ENCODE results near the gene BST1.

Gene BST1

GRCh38 chr4:15702941-15703403, at the start of gene BST1:
BST1 (plus strand) TSS chr4:15703065; CDS start chr4:15703145, 80 bp downstream.
- no peak within 1 kb of the TSS for H3K27ac ChIP-seq (ENCODE audit: low read depth, low read length)
- no peaks in the 10 kb centered on the region for H3K36me3 ChIP-seq (ENCODE audit: control insufficient read depth, insufficient read depth, low read length)
- peak within 1 kb of the TSS; percentile 64 for H3K4me3 ChIP-seq (ENCODE audit: low read length)
- H3K27me3 ChIP-seq (ENCODE audit: control insufficient read depth, insufficient read depth, low read length): no peaks in the 10 kb centered on the region
- H3K9ac ChIP-seq (ENCODE audit: low read length): no peak within 1 kb of the TSS
- H3K4me1 ChIP-seq (ENCODE audit: control insufficient read depth, insufficient read depth, low read length): no peaks in the 10 kb centered on the region

DNA sequence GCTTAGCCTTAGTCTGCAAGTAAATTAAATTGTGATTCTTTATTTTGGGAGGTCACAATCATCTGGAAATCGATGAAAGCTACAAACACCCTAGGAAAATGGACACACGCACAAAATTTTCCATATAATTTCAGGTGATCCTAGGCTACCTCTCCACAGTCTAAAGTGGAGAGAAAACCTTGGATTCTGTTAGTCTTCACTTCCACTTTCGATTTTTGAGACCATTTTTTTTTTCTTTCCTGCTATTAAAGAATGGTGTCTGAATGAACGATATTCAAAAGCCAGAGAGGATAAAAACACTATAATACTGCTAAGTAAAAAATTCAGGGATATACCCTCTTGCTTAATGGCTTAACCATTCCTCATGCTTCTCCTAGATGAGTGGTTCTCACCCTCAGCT, 49.4 kb upstream of the BST1 start:
- H3K27ac ChIP-seq (ENCODE audit: low read depth, low read length): peak overlapping the region; percentile 100
- no peaks in the 10 kb centered on the region for H3K36me3 ChIP-seq (ENCODE audit: control insufficient read depth, insufficient read depth, low read length)
- peak overlapping the region; percentile 94 for H3K4me3 ChIP-seq (ENCODE audit: low read length)
- H3K9ac ChIP-seq (ENCODE audit: low read length): no peak overlapping the region
- peaks cover 34% of the 10 kb centered on the region for H3K4me1 ChIP-seq (ENCODE audit: control insufficient read depth, insufficient read depth, low read length)
- H3K27me3 ChIP-seq (ENCODE audit: control insufficient read depth, insufficient read depth, low read length): no peaks in the 10 kb centered on the region

GRCh38 chr4:15653864-15654592, 48.8 kb upstream of the BST1 start:
- Histone ChIP-seq H3K27ac (ENCODE audit: low read depth, low read length) (peak overlapping the region; percentile 100), H3K4me3 (ENCODE audit: low read length) (peak overlapping the region; percentile 94), H3K4me1 (ENCODE audit: control insufficient read depth, insufficient read depth, low read length) (peaks cover 33% of the 10 kb centered on the region), H3K36me3 (ENCODE audit: control insufficient read depth, insufficient read depth, low read length) (no peaks in the 10 kb centered on the region), H3K27me3 (ENCODE audit: control insufficient read depth, insufficient read depth, low read length) (no peaks in the 10 kb centered on the region), H3K9ac (ENCODE audit: low read length) (peak overlapping the region; percentile 73)

DNA sequence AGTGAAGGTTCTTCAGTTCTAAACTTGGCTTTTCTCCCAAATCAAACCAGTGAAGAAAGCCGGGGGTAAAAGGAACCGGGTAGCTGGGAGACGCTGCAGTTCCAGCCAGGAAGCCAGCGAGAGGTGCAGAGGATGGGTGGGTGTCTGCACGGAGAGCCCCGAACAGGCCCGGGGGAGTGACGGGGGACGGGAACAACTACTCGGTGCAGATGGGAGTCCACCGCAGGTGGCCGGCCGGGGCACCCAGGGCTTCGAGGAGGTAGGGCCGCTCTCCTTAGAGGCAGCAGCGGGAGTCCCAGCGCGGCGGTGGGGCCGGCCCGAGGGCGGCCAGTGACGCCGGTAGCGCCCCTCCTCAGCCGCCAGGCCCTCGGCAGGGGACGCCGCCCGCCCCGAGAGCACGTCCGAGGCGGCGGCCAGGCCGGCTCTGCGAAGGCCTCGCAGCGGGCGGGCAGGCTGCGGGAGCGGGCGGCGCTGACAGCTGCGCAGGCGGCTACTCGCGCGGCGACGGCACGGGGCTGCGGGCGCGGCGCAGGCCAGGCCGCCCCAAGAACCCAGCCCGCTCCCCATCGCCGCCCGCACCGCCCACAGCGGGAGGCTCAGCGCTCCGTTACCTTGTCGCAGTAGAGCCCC, 48.2 kb upstream of the BST1 start:
- peaks cover 30% of the 10 kb centered on the region for H3K4me1 ChIP-seq (ENCODE audit: control insufficient read depth, insufficient read depth, low read length)
- no peaks in the 10 kb centered on the region for H3K36me3 ChIP-seq (ENCODE audit: control insufficient read depth, insufficient read depth, low read length)
- no peaks in the 10 kb centered on the region for H3K27me3 ChIP-seq (ENCODE audit: control insufficient read depth, insufficient read depth, low read length)
- peak overlapping the region; percentile 73 for H3K9ac ChIP-seq (ENCODE audit: low read length)
- peak overlapping the region; percentile 94 for H3K4me3 ChIP-seq (ENCODE audit: low read length)
- H3K27ac ChIP-seq (ENCODE audit: low read depth, low read length): peak overlapping the region; percentile 100

DNA sequence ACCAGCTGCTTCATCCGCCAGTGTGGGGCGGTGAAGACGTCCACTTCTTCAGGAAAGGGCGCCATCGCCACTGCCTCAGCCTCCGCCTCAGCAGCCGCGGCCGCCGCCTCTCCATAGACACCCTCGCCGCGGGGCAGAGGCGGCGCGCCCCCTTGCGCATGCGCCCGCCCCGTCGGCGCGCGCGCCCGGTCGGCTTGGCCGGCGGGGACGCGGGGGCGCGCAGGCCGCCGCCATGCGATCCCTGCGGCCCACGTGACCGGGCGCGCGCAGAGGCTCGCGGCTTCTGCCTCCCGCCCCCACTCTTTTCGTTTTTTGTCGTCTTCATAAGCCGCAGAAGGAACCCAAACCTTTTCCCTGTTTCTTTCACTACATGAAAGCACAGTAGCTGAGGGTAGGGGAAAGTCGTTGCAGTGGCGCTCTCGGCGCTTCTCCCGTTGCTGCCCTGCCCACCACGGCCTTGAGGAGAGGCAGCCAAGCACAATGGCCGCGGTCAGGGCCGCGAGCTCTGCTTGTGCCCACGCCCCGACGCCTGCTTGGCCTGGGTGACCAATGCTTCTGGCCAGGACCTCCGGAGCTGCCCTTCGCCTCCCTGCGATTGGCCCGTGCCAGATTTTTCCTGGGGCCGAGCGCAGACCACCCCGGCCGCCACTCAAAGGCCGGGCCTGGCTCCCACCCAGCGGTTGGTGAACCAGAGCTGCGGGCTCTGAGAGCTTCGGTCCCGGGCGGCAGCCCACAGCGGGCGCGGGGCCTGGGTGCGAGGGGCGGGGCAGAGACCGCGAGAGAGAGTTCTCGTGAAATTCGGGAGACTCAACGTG, 47.4 kb upstream of the BST1 start, which contains the start of gene FBXL5:
FBXL5 (minus strand) TSS at position 135 of the 815 bp plus-strand sequence; CDS start at position 65, 70 bp downstream.
- Histone ChIP-seq H3K27me3 (ENCODE audit: control insufficient read depth, insufficient read depth, low read length) (no peaks in the 10 kb centered on the region), H3K9ac (ENCODE audit: low read length) (peak within 1 kb of the TSS; percentile 99), H3K4me1 (ENCODE audit: control insufficient read depth, insufficient read depth, low read length) (peaks cover 24% of the 10 kb centered on the region), H3K4me3 (ENCODE audit: low read length) (peak within 1 kb of the TSS; percentile 97), H3K27ac (ENCODE audit: low read depth, low read length) (peak within 1 kb of the TSS; percentile 100), H3K36me3 (ENCODE audit: control insufficient read depth, insufficient read depth, low read length) (no peaks in the 10 kb centered on the region)

GRCh38 chr4:15656038-15656470, 46.8 kb upstream of the BST1 start:
- no peak overlapping the region for H3K9ac ChIP-seq (ENCODE audit: low read length)
- H3K36me3 ChIP-seq (ENCODE audit: control insufficient read depth, insufficient read depth, low read length): no peaks in the 10 kb centered on the region
- H3K4me3 ChIP-seq (ENCODE audit: low read length): peak overlapping the region; percentile 97
- H3K27me3 ChIP-seq (ENCODE audit: control insufficient read depth, insufficient read depth, low read length): no peaks in the 10 kb centered on the region
- H3K4me1 ChIP-seq (ENCODE audit: control insufficient read depth, insufficient read depth, low read length): peaks cover 24% of the 10 kb centered on the region
- peak overlapping the region; percentile 100 for H3K27ac ChIP-seq (ENCODE audit: low read depth, low read length)

DNA sequence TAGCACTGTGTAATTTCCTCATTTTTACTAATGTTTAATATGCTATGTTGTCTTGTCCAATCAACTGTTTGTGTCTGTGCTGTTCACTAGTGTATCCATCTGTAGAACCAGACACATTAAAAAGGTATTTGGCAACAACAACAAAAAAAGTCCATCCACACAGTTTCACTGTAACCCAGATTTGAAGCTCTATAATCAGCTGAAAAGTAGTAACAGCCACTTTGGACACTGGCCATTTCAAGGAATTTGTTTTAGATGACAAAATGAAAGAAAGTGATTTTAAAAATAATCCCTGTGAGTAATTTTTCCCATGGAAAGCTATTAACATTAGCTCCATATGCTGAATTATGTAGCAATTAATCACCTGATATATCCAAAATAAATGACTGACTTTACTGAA, 45.5 kb upstream of the BST1 start:
- Histone ChIP-seq H3K4me3 (ENCODE audit: low read length) (no peak overlapping the region), H3K27me3 (ENCODE audit: control insufficient read depth, insufficient read depth, low read length) (no peaks in the 10 kb centered on the region), H3K4me1 (ENCODE audit: control insufficient read depth, insufficient read depth, low read length) (peaks cover 16% of the 10 kb centered on the region), H3K36me3 (ENCODE audit: control insufficient read depth, insufficient read depth, low read length) (no peaks in the 10 kb centered on the region), H3K27ac (ENCODE audit: low read depth, low read length) (no peak overlapping the region), H3K9ac (ENCODE audit: low read length) (no peak overlapping the region)

GRCh38 chr4:15658136-15658770, 44.6 kb upstream of the BST1 start:
- H3K27me3 ChIP-seq (ENCODE audit: control insufficient read depth, insufficient read depth, low read length): no peaks in the 10 kb centered on the region
- no peak overlapping the region for H3K27ac ChIP-seq (ENCODE audit: low read depth, low read length)
- no peak overlapping the region for H3K4me3 ChIP-seq (ENCODE audit: low read length)
- H3K9ac ChIP-seq (ENCODE audit: low read length): no peak overlapping the region
- no peaks in the 10 kb centered on the region for H3K36me3 ChIP-seq (ENCODE audit: control insufficient read depth, insufficient read depth, low read length)
- peaks cover 8% of the 10 kb centered on the region for H3K4me1 ChIP-seq (ENCODE audit: control insufficient read depth, insufficient read depth, low read length)

DNA sequence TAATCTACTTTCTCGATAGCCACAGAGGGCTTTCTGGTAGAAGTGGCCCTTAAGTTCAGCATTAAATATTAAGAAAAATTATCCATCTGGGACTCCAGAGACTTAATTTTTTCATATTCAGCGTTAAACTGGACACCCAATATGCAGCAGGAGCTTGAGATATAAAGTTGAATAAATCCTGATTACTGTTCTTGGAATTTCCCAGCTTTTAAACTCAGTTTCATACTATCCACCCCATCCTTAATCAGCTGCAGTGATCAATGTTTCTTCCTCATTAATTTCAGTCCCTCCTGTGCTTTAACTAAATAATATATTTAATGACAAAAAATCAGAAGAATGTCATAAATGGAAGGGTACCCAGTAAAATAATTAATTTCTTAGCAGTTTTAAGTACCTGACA, 44.1 kb upstream of the BST1 start:
- Histone ChIP-seq H3K36me3 (ENCODE audit: control insufficient read depth, insufficient read depth, low read length) (no peaks in the 10 kb centered on the region), H3K27me3 (ENCODE audit: control insufficient read depth, insufficient read depth, low read length) (no peaks in the 10 kb centered on the region), H3K9ac (ENCODE audit: low read length) (no peak overlapping the region), H3K27ac (ENCODE audit: low read depth, low read length) (no peak overlapping the region), H3K4me1 (ENCODE audit: control insufficient read depth, insufficient read depth, low read length) (peaks cover 3% of the 10 kb centered on the region), H3K4me3 (ENCODE audit: low read length) (no peak overlapping the region)

DNA sequence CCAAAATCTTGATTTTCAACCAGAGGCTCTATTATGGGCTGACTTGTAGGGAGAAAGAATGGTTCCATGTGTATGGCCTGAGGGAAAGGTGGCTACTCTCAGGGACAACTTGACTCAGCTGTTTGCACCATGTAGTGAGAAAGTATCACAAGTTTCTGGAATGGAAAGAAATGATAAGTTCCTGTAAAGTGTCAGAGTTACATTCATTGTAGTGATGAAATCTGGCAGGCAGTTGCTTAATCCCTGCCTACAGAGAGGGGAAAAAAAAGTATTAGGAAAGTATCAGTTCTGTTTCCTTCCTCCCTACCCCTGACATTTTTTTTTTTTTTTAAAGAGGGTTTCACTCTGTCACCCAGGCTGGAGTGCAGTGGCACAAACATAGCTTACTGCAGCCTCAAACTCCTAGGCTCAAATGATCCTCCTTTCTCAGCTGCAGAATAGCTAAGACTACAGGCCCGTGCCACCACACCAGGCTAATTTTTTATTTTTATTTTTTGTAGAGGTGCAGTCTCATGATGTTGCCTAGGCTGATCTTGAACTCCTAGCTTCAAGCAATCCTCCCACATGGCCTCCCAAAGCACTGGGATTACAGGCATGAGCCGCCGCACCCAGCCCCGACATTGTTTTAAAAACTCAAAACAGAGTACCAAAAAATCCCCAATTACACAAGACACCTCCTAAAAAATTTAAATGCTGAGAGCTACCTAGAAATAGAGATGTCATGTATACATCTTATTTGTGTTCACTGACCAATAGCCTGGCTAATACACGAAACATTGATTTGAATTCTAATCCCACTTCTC, 42.9 kb upstream of the BST1 start:
- no peak overlapping the region for H3K27ac ChIP-seq (ENCODE audit: low read depth, low read length)
- no peak overlapping the region for H3K4me3 ChIP-seq (ENCODE audit: low read length)
- H3K4me1 ChIP-seq (ENCODE audit: control insufficient read depth, insufficient read depth, low read length): peaks cover 3% of the 10 kb centered on the region
- H3K9ac ChIP-seq (ENCODE audit: low read length): no peak overlapping the region
- no peaks in the 10 kb centered on the region for H3K36me3 ChIP-seq (ENCODE audit: control insufficient read depth, insufficient read depth, low read length)
- H3K27me3 ChIP-seq (ENCODE audit: control insufficient read depth, insufficient read depth, low read length): no peaks in the 10 kb centered on the region

DNA sequence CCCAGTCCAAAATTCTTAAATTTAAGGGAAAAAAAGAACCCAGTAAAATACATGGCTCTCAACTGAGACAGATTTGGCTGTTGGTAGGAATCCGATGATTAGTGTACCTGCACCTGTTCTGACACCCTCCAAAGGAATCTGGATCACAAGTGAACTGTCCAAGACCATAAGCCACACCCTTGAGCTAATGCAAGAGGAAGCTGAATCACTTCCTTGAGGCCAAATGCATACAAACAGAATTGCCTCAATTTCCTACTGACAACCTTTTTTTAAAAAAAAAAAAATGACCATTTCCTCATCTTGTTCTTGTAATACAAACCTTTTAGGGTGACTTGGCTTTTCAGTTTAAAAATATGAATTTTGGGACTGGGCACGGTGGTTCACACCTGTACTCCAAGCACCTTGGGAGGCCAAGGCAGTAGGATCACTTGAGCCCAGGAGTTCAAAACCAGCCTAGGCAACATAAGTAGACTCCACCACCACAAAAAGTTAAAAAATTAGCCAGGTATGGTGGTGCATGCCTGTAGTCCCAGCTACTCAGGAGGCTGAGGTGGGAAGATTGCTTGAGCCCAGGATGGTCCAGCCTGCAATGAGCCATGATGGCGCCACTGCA, 37.0 kb upstream of the BST1 start:
- H3K4me1 ChIP-seq (ENCODE audit: control insufficient read depth, insufficient read depth, low read length): no peaks in the 10 kb centered on the region
- H3K36me3 ChIP-seq (ENCODE audit: control insufficient read depth, insufficient read depth, low read length): no peaks in the 10 kb centered on the region
- H3K27ac ChIP-seq (ENCODE audit: low read depth, low read length): no peak overlapping the region
- H3K4me3 ChIP-seq (ENCODE audit: low read length): no peak overlapping the region
- no peaks in the 10 kb centered on the region for H3K27me3 ChIP-seq (ENCODE audit: control insufficient read depth, insufficient read depth, low read length)
- no peak overlapping the region for H3K9ac ChIP-seq (ENCODE audit: low read length)

Measured in rectal smooth muscle tissue (tissue), 1 donor.